ENCODE results near the gene UTP25. TPM values are rescaled to one million over a fixed set of nuclear protein-coding genes. Genes with fewer than 3 reads are reported as not detected.

Gene UTP25
- total RNA-seq, 2 donors from 2014 or later: 5.2 to 6.4 TPM

- Histone ChIP-seq H3K4me1 (no peaks in the 10 kb centered on the region), H3K27me3 (no peaks in the 10 kb centered on the region), H3K9ac (ENCODE audit: low read depth in 2 of 2, low read length in 2 of 2) (peak overlapping the region in 1 of 2 donors; percentile 63), H3K9me3 (no peaks in the 10 kb centered on the region), H3K4me3 (no peak overlapping the region), H3K36me3 (no peaks in the 10 kb centered on the region), H3K27ac (peak overlapping the region; percentile 37)
- no peak for DNase-seq
- TF ChIP-seq, protein P1, sequence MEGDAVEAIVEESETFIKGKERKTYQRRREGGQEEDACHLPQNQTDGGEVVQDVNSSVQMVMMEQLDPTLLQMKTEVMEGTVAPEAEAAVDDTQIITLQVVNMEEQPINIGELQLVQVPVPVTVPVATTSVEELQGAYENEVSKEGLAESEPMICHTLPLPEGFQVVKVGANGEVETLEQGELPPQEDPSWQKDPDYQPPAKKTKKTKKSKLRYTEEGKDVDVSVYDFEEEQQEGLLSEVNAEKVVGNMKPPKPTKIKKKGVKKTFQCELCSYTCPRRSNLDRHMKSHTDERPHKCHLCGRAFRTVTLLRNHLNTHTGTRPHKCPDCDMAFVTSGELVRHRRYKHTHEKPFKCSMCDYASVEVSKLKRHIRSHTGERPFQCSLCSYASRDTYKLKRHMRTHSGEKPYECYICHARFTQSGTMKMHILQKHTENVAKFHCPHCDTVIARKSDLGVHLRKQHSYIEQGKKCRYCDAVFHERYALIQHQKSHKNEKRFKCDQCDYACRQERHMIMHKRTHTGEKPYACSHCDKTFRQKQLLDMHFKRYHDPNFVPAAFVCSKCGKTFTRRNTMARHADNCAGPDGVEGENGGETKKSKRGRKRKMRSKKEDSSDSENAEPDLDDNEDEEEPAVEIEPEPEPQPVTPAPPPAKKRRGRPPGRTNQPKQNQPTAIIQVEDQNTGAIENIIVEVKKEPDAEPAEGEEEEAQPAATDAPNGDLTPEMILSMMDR (IDR thresholded peaks at IDR 0.05): peak; percentile 65
- intact Hi-C loops (cut with DNase I): no loop called here
Observed at GRCh38 chr1:209823143-209824041, 4.4 kb upstream of the UTP25 start.

DNA sequence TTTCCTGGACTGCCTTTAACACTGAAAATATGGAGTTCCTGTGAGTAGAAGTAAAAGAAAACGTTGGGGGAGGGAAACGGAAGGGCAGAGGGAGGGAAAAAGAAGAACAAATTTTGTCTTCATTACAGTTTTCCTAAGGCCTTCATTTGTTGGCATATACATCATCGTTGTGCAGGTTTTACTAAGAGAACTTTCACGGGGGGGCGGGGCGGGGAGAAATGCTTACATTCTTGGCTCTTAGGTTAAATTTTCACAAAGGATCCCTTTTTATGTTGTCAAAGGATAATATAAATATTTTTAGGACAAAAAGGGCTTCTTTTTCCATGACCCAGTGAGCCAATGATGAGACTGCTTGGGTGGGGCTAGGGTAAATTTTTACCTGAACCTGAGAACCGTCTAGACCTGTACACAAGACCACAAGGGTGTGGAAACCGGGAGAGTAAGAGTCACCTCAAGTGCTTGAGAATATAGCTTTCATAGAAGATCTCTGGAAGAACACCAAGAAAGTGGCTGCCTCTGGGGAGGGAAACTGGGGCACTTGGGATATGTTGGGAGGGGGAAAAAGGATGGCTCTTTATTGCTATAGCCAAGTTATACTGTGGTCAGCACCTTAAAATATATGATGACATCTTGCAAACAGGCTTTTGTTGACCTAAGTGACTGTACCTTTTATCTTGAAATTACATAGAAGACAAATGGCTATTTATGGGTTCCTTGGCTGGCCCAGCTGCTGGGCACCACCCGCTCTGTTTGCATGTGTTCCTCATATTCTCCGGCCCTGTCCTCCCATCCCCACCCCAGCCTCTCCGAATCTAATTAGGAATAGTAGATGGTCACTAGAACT, 2.0 kb upstream of the UTP25 start:
- Histone ChIP-seq H3K36me3 (no peaks in the 10 kb centered on the region), H3K27ac (peak overlapping the region; percentile 20), H3K4me3 (no peak overlapping the region), H3K4me1 (peaks cover 10% of the 10 kb centered on the region), H3K27me3 (no peaks in the 10 kb centered on the region), H3K9me3 (no peaks in the 10 kb centered on the region), H3K9ac (ENCODE audit: low read depth in 2 of 2, low read length in 2 of 2) (no peak overlapping the region)
- TF ChIP-seq, protein P1 (IDR thresholded peaks at IDR 0.05): no peak
- intact Hi-C loops (cut with DNase I): no loop called here
- peak; percentile 36 for DNase-seq

DNA sequence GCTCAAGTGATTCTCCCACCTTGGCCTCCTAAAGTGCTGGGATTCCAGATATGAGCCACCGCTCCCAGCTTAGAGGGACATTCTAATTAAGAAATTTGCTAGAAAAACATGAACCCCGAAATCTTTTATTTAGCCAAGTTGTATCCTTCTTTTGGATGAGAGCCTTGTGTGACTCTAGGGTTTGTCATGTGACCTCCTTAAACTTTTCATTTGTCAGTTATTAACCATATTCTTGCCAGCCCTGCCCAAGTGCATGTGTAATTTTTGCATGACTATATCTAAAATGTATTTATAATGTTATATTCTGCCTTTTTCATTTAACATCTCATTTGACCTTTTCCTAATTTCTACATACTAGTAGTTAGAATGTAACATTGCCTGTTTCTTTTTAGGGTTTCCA, 1.9 kb downstream of the UTP25 start:
- Histone ChIP-seq H3K4me3 (no peak overlapping the region), H3K27ac (no peak overlapping the region), H3K27me3 (no peaks in the 10 kb centered on the region), H3K4me1 (peaks cover 10% of the 10 kb centered on the region), H3K9ac (ENCODE audit: low read depth in 2 of 2, low read length in 2 of 2) (no peak overlapping the region), H3K9me3 (no peaks in the 10 kb centered on the region), H3K36me3 (no peaks in the 10 kb centered on the region)
- TF ChIP-seq, protein P1 (IDR thresholded peaks at IDR 0.05): no peak
- intact Hi-C loops (cut with DNase I): no loop called here
- DNase-seq: no peak

DNA sequence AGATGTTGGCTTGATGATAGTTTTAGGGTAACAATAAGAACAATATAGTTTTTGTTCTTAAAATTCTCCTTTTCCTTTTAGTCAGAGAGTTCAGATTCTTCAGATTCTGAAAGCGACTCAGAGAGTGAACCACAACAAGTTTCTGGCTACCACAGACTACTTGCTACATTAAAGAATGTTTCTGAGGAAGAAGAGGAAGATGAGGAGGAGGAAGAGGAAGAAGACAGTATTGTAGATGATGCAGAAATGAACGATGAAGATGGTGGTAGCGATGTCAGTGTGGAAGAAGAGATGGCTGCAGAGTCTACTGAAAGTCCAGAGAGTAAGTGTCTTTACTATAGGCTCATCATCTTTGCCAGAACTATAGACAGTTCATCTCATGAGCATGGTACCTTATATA, 3.0 kb downstream of the UTP25 start:
- no peak for DNase-seq
- intact Hi-C loops (cut with DNase I): no loop called here
- H3K9me3 ChIP-seq: no peaks in the 10 kb centered on the region
- H3K27ac ChIP-seq: no peak overlapping the region
- H3K4me1 ChIP-seq: peaks cover 10% of the 10 kb centered on the region
- TF ChIP-seq, protein P1 (IDR thresholded peaks at IDR 0.05): no peak
- no peak overlapping the region for H3K9ac ChIP-seq (ENCODE audit: low read depth in 2 of 2, low read length in 2 of 2)
- H3K4me3 ChIP-seq: no peak overlapping the region
- H3K36me3 ChIP-seq: no peaks in the 10 kb centered on the region
- no peaks in the 10 kb centered on the region for H3K27me3 ChIP-seq

GRCh38 chr1:209831615-209832014, 3.8 kb downstream of the UTP25 start:
- intact Hi-C loops (cut with DNase I): no loop called here
- H3K27ac ChIP-seq: no peak overlapping the region
- H3K4me1 ChIP-seq: peaks cover 10% of the 10 kb centered on the region
- TF ChIP-seq, protein P1 (IDR thresholded peaks at IDR 0.05): no peak
- no peak overlapping the region for H3K4me3 ChIP-seq
- H3K9ac ChIP-seq (ENCODE audit: low read depth in 2 of 2, low read length in 2 of 2): no peak overlapping the region
- no peaks in the 10 kb centered on the region for H3K36me3 ChIP-seq
- no peaks in the 10 kb centered on the region for H3K9me3 ChIP-seq
- no peak for DNase-seq
- no peaks in the 10 kb centered on the region for H3K27me3 ChIP-seq

All from colonic mucosa (tissue), 4 donors.